HepG2 (cell line): ENCODE data around the gene NEK5. TPM values are rescaled to one million over a fixed set of nuclear protein-coding genes. Genes with fewer than 3 reads are reported as not detected.

Experiments
- ATAC-seq: fragments of 200-7000 bp; cut with Tn5 transposase; 3 replicates; pipeline ENCODE4 v1.9.1; 2020; ENCODE audit warnings: mild to moderate bottlenecking, moderate library complexity
- BruUV-seq: library from RNA; stranded (reverse); fragments of 400-500 nt; replicated peaks from 2 replicates; lab custom pipeline; 2021; lab: Mats Ljungman, UMichigan
- CTCF ChIA-PET: fragments of 300-600 bp; formaldehyde crosslinking; extraction: SDS; loops from one replicate; lab custom pipeline; 2021; ENCODE audit warnings: low total read pairs, inconsistent platforms, low intra/inter-chr PET ratio; lab: Yijun Ruan, JAX
- POLR2A ChIA-PET: fragments of 350-600 bp; sonication (Branson Sonifier 250); formaldehyde crosslinking; loops from one replicate; lab custom pipeline; 2020; ENCODE audit warnings: antibody characterized with exemption, inconsistent platforms; lab: Yijun Ruan, JAX
- DNase-seq: peaks from one replicate; pipeline ENCODE4 v3.0.0-alpha.2; 2015; ENCODE audit warnings: low spot score
- FAIRE-seq: peaks from 3 replicates; lab custom pipeline; 2011; peaks lifted over from hg19 to GRCh38; lab: Jason Lieb, UNC
- H2AFZ ChIP-seq: one replicate; pipeline ENCODE4 v1.6.1; 2011; ENCODE audit warnings: low read length, inconsistent platforms
- H3K27ac ChIP-seq: fragments of 300-600 bp; 3 replicates; pipeline ENCODE4 v1.8.0; 2011; ENCODE audit warnings: mixed run types, mild to moderate bottlenecking, mixed read lengths, low read length, inconsistent platforms; ENCODE audit not compliant: insufficient read depth; ENCODE audit errors: extremely low read length
- H3K27me3 ChIP-seq, 2 experiments: fragments of 200-600 bp in 1 of 2; 2 replicates in 1 of 2; 3 replicates in 1 of 2; pipeline versions ENCODE4 v1.6.0 to v1.8.0; 2011; ENCODE audit warnings: low read length in 2 of 2, mild to moderate bottlenecking in 2 of 2, moderate library complexity in 2 of 2, inconsistent platforms in 1 of 2; ENCODE audit not compliant: insufficient read depth in 2 of 2, control insufficient read depth in 1 of 2
- H3K36me3 ChIP-seq, 2 experiments: fragments of 200-600 bp in 1 of 2; replicated peaks in 1 of 2; 2 replicates in 1 of 2; 3 replicates in 1 of 2; pipeline versions ENCODE4 v1.5.1 to v1.8.0; 2011; ENCODE audit warnings: low read length in 2 of 2, inconsistent platforms in 1 of 2; ENCODE audit not compliant: insufficient read depth in 2 of 2, control insufficient read depth in 1 of 2
- H3K4me1 ChIP-seq: 2 replicates; pipeline ENCODE4 v1.5.1; 2012; ENCODE audit warnings: low read length, inconsistent platforms; ENCODE audit not compliant: insufficient read depth
- H3K4me2 ChIP-seq: 2 replicates; pipeline ENCODE4 v1.6.0; 2011; ENCODE audit warnings: low read depth, low read length, inconsistent platforms
- H3K4me3 ChIP-seq, 3 experiments: fragments of 200-600 bp in 1 of 3; sonication (generic), shearing (Covaris generic) in 1 of 3; replicated peaks in 1 of 3; 2 replicates each; pipeline ENCODE4 v1.5.1; 2011 to 2016; ENCODE audit warnings: low read length in 3 of 3, inconsistent platforms in 2 of 3, low read depth in 2 of 3, mild to moderate bottlenecking in 2 of 3, control low read depth in 1 of 3, mixed read lengths in 1 of 3; ENCODE audit not compliant: insufficient read depth in 1 of 3
- H3K79me2 ChIP-seq: one replicate; pipeline ENCODE4 v1.6.1; 2011; ENCODE audit warnings: low read length, inconsistent platforms; ENCODE audit not compliant: insufficient read depth
- H3K9ac ChIP-seq: 2 replicates; pipeline ENCODE4 v1.6.0; 2011; ENCODE audit warnings: mild to moderate bottlenecking, low read depth, low read length, inconsistent platforms; ENCODE audit not compliant: insufficient read depth
- H3K9me3 ChIP-seq: 2 replicates; pipeline ENCODE4 v1.5.1; 2012; ENCODE audit warnings: mild to moderate bottlenecking, low read length
- H4K20me1 ChIP-seq: 2 replicates; pipeline ENCODE4 v1.6.0; 2011; ENCODE audit warnings: inconsistent platforms, mild to moderate bottlenecking, low read length, moderate library complexity; ENCODE audit not compliant: insufficient read depth
- ELF4 ChIP-seq: sonication (generic); formaldehyde crosslinking; IDR thresholded peaks from 2 replicates; pipeline ENCODE4 v1.5.0; 2020; ENCODE audit warnings: missing genetic modification reagents, mild to moderate bottlenecking, moderate library complexity, borderline replicate concordance
- EZH2 ChIP-seq: conservative IDR thresholded peaks from 2 replicates; pipeline ENCODE4 v1.6.1; 2012; ENCODE audit warnings: mild to moderate bottlenecking, low read depth, low read length, moderate library complexity
- HINFP ChIP-seq: sonication (generic); formaldehyde crosslinking; IDR thresholded peaks from 2 replicates; pipeline ENCODE4 v1.4.0; 2020; ENCODE audit warnings: low read depth, mild to moderate bottlenecking, missing genetic modification reagents
- PATZ1 ChIP-seq: sonication (generic); formaldehyde crosslinking; IDR thresholded peaks from 2 replicates; pipeline ENCODE4 v1.4.0; 2020; ENCODE audit warnings: missing genetic modification reagents
- REL ChIP-seq: sonication (generic); formaldehyde crosslinking; conservative IDR thresholded peaks from 2 replicates; pipeline ENCODE4 v1.8.0; 2022; ENCODE audit warnings: mild to moderate bottlenecking, missing genetic modification reagents, moderate library complexity
- YEATS2 ChIP-seq: sonication (generic); formaldehyde crosslinking; IDR thresholded peaks from 2 replicates; pipeline ENCODE4 v1.4.0; 2020; ENCODE audit warnings: missing genetic modification reagents, borderline replicate concordance
- ZFP1 ChIP-seq: IDR thresholded peaks from 2 replicates; pipeline ENCODE4 v1.6.1; 2016
- ZNF569 ChIP-seq: sonication (generic); formaldehyde crosslinking; IDR thresholded peaks from 2 replicates; pipeline ENCODE4 v1.5.0; 2020; ENCODE audit warnings: mild to moderate bottlenecking, missing genetic modification reagents, moderate library complexity, borderline replicate concordance
- WGBS: methylation state at CpG from one replicate; pipeline ENCODE4 v1.1.6; 2017; ENCODE audit warnings: low lambda C conversion rate; 5-methylcytosine and 5-hydroxymethylcytosine counted together
- in situ Hi-C: cut with HindIII; loops from 2 replicates; pipeline ENCODE4 v1.10.0; 2017; ENCODE audit warnings: low pct_unique_long_range_greater_than_20kb; ENCODE audit not compliant: extremely low pct_ligation_motif_present
- intact Hi-C: fragments of 100-400 bp; cut with micrococcal nuclease; formaldehyde crosslinking; loops from one replicate; pipeline ENCODE4 v1.10.0; 2022; ENCODE audit not compliant: unreplicated experiment
- polyA plus RNA-seq, 8 experiments: library from polyadenylated mRNA; depleted of rRNA in 3 of 8; stranded (reverse) in 7 of 8; unstranded in 1 of 8; fragments of >200 nt; fragmentation: Illumina TruSeq in 4 of 8; extraction: Trizol in 4 of 8; gene quantifications; 2 replicates each; pipeline versions ENCODE4 v1.2.1 to v1.2.3, GENCODE V29; 2011 to 2016; ENCODE audit warnings: low read depth in 4 of 8, missing spikeins in 1 of 8, mixed read lengths in 1 of 8; ENCODE audit not compliant: insufficient read depth in 1 of 8
- total RNA-seq, 5 experiments: library from RNA; depleted of rRNA; stranded (reverse); fragments of >200 nt; fragmentation: Illumina TruSeq; extraction: Trizol; gene quantifications; 2 replicates each; pipeline ENCODE4 v1.2.3, GENCODE V29; 2016; ENCODE audit warnings: low read depth in 1 of 5
- TF ChIP-seq, protein P1 (sequence below): sonication (generic); formaldehyde crosslinking; IDR thresholded peaks from 2 replicates; pipeline ENCODE4 v1.5.0; 2020; ENCODE audit warnings: missing genetic modification reagents, mild to moderate bottlenecking, borderline replicate concordance
- TF ChIP-seq, protein P2 (sequence below): sonication (generic); formaldehyde crosslinking; IDR thresholded peaks from 2 replicates; pipeline ENCODE4 v1.5.0; 2020; ENCODE audit warnings: missing genetic modification reagents, mild to moderate bottlenecking, borderline replicate concordance
- TF ChIP-seq, protein P3 (sequence below): sonication (generic); formaldehyde crosslinking; IDR thresholded peaks from 2 replicates; pipeline ENCODE4 v1.5.0; 2020; ENCODE audit warnings: mild to moderate bottlenecking, low read depth, missing genetic modification reagents, borderline replicate concordance
- TF ChIP-seq, protein P4 (sequence below): sonication (generic); formaldehyde crosslinking; IDR thresholded peaks from 2 replicates; pipeline ENCODE4 v1.4.0; 2020; ENCODE audit warnings: missing genetic modification reagents, borderline replicate concordance

Gene NEK5
- total and polyA plus RNA-seq, 2 of the 13 experiments (the other 11 are each of a cell fraction or from before 2014, with no cell fraction given) = 0.12 to 0.22 TPM

- no peaks in the 10 kb centered on the region for H3K9me3 ChIP-seq
- H3K4me2 ChIP-seq = no peak overlapping the region
- in situ Hi-C loops (loop anchor here (25.0 kb wide), 1 partner anchor 440 kb away; the partner anchor contains the start of genes CKAP2 and VPS36), intact Hi-C loops (no loop called here)
- H3K9ac ChIP-seq = no peak overlapping the region
- CTCF ChIA-PET = no interaction called here
- peaks cover 37% of the 10 kb centered on the region for H3K4me1 ChIP-seq
- no TSS peak for BruUV-seq
- 0 out of 2 replicates have a peak, but pooled peaks cover 5% of the 10 kb centered on the region for H4K20me1 ChIP-seq
- no peak overlapping the region for H2AFZ ChIP-seq
- no peak for ATAC-seq
- WGBS = 98% methylated on average over 2 of the region's 2 CpGs
- H3K79me2 ChIP-seq = peaks cover 16% of the 10 kb centered on the region
- POLR2A ChIA-PET = no interaction called here
- FAIRE-seq = no peak
- no peaks in the 10 kb centered on the region for H3K27me3 ChIP-seq
- TF ChIP-seq ELF4 (no peak), HINFP (CRISPR knock-in tag) (no peak), ZNF569 (CRISPR knock-in tag) (no peak), YEATS2 (CRISPR knock-in tag) (no peak), ZFP1 (CRISPR knock-in tag) (no peak), EZH2 (no peak), REL (CRISPR knock-in tag) (no peak), PATZ1 (CRISPR knock-in tag) (no peak)
- TF ChIP-seq, protein P1, sequence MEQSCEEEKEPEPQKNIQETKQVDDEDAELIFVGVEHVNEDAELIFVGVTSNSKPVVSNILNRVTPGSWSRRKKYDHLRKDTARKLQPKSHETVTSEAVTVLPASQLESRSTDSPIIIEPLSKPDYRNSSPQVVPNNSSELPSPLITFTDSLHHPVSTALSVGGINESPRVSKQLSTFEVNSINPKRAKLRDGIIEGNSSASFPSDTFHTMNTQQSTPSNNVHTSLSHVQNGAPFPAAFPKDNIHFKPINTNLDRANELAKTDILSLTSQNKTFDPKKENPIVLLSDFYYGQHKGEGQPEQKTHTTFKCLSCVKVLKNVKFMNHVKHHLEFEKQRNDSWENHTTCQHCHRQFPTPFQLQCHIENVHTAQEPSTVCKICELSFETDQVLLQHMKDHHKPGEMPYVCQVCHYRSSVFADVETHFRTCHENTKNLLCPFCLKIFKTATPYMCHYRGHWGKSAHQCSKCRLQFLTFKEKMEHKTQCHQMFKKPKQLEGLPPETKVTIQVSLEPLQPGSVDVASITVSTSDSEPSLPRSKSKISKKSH (CRISPR knock-in tag) = no peak
- TF ChIP-seq, protein P2, sequence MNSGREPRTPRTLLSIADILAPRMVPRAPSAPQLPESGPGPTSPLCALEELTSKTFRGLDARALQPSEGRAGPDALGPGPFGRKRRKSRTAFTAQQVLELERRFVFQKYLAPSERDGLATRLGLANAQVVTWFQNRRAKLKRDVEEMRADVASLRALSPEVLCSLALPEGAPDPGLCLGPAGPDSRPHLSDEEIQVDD (CRISPR knock-in tag) = no peak
- TF ChIP-seq, protein P3, sequence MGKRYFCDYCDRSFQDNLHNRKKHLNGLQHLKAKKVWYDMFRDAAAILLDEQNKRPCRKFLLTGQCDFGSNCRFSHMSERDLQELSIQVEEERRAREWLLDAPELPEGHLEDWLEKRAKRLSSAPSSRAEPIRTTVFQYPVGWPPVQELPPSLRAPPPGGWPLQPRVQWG (CRISPR knock-in tag) = no peak
- TF ChIP-seq, protein P4, sequence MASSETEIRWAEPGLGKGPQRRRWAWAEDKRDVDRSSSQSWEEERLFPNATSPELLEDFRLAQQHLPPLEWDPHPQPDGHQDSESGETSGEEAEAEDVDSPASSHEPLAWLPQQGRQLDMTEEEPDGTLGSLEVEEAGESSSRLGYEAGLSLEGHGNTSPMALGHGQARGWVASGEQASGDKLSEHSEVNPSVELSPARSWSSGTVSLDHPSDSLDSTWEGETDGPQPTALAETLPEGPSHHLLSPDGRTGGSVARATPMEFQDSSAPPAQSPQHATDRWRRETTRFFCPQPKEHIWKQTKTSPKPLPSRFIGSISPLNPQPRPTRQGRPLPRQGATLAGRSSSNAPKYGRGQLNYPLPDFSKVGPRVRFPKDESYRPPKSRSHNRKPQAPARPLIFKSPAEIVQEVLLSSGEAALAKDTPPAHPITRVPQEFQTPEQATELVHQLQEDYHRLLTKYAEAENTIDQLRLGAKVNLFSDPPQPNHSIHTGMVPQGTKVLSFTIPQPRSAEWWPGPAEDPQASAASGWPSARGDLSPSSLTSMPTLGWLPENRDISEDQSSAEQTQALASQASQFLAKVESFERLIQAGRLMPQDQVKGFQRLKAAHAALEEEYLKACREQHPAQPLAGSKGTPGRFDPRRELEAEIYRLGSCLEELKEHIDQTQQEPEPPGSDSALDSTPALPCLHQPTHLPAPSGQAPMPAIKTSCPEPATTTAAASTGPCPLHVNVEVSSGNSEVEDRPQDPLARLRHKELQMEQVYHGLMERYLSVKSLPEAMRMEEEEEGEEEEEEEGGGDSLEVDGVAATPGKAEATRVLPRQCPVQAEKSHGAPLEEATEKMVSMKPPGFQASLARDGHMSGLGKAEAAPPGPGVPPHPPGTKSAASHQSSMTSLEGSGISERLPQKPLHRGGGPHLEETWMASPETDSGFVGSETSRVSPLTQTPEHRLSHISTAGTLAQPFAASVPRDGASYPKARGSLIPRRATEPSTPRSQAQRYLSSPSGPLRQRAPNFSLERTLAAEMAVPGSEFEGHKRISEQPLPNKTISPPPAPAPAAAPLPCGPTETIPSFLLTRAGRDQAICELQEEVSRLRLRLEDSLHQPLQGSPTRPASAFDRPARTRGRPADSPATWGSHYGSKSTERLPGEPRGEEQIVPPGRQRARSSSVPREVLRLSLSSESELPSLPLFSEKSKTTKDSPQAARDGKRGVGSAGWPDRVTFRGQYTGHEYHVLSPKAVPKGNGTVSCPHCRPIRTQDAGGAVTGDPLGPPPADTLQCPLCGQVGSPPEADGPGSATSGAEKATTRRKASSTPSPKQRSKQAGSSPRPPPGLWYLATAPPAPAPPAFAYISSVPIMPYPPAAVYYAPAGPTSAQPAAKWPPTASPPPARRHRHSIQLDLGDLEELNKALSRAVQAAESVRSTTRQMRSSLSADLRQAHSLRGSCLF = no peak
- no peak for DNase-seq
- peaks cover 7 to 35% of the 10 kb centered on the region in 2 experiments for H3K36me3 ChIP-seq
- no peak overlapping the region for H3K27ac ChIP-seq
- H3K4me3 ChIP-seq = no peak overlapping the region
These were observed 106.5 kb downstream of the NEK5 start for GRCh38 chr13:52022356-52022755.
